Upper lobe of right lung (tissue), 1 donor: ENCODE measurements around the gene ISG15. TPM values are rescaled to one million over a fixed set of nuclear protein-coding genes. Genes with fewer than 3 reads are reported as not detected.
"Not testable (repeated sequence)": the region's sequence is repeated elsewhere in the genome, so short reads cannot be mapped to it uniquely, and the experiment has no call there.

Source experiments
- ATAC-seq: fragments of 200-7000 bp; cut with Tn5 transposase; one replicate; pipeline ENCODE4 v1.9.1; 2020; ENCODE audit warnings: mild to moderate bottlenecking, moderate library complexity
- DNase-seq: peaks from one replicate; pipeline ENCODE4 v3.0.0-alpha.2; 2020
- H3K27ac ChIP-seq: fragments of 200-600 bp; one replicate; pipeline ENCODE4 v1.8.0; 2022
- H3K27me3 ChIP-seq: fragments of 200-600 bp; one replicate; pipeline ENCODE4 v1.8.0; 2022; ENCODE audit warnings: mild to moderate bottlenecking
- H3K36me3 ChIP-seq: fragments of 200-600 bp; one replicate; pipeline ENCODE4 v1.8.0; 2022
- H3K4me1 ChIP-seq: fragments of 200-600 bp; one replicate; pipeline ENCODE4 v1.8.0; 2022
- H3K4me3 ChIP-seq: fragments of 200-600 bp; one replicate; pipeline ENCODE4 v1.8.0; 2022; ENCODE audit warnings: mild to moderate bottlenecking
- H3K9me3 ChIP-seq: fragments of 200-600 bp; one replicate; pipeline ENCODE4 v1.8.0; 2022
- intact Hi-C: fragments of 100-400 bp; cut with DNase I; formaldehyde crosslinking; loops from one replicate; pipeline ENCODE4 v1.11.0; 2022
- total RNA-seq: library from RNA; stranded (reverse); fragmentation: NEBNext Ultra II Directional; extraction: Animal tissue kit (Norgen Biotek cat#: 25700); gene quantifications from one replicate; pipeline ENCODE4 v1.2.1, GENCODE V29; 2021
- TF ChIP-seq, protein P1 (sequence below): fragments of 200-600 bp; IDR thresholded peaks from one replicate; pipeline ENCODE4 v1.8.0; 2022; ENCODE audit warnings: antibody characterized with exemption
- donor health status: DM: no; HTN: yes; CAD: no; lungs with severe emphysema.

ISG15 gene
- total RNA-seq, 1 donor from 2014 or later: 93.6 TPM

DNA sequence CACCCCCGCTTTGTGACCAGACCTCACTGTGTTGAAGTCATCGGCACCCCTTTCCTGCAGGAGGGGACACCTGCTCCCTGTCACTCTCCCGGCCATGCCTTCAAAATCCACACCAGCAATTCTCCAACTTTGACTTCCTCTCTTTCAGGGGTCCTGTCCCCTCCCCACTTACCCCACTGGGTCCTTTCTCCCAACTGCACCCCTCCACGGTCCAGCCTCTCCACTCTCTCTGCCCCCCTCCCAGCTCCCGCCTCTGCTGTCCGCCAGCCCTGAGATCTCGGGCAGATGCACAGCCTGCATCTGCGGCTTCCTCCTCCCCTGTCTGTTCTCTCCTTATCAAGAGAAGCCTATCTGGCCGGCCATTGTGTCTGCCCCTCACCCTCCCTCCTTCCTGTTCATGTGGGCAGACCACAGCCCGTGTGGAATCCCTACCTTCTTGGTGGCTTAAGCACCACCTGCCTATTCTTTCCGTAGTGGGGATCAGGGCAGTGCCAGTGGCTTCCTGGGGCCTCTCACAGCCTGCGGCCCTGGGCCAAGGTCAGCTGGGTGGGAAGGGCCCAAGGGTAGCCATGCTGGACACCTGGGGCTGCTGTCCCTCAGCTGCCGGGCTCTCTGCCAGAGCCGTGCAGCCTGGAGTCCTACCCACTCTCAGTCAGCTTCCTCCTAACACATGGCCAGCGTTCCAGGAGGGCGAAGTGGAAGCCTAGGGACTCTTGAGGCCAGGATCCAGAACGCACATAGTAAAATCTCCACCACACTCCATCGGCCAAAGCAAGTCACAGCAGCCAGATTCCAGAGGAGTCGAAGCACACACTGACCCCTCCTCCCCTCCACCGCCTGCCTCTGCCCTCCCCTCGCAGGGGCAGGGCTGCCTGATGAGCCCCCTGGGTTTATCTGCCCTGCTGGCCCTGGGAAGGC, 8.3 kb upstream of the ISG15 start:
- H3K4me1 ChIP-seq: peaks cover 17% of the 10 kb centered on the region
- H3K9me3 ChIP-seq: no peaks in the 10 kb centered on the region
- H3K4me3 ChIP-seq: no peak overlapping the region
- ATAC-seq (peak; percentile 66), DNase-seq (peak; percentile 81)
- no peaks in the 10 kb centered on the region for H3K36me3 ChIP-seq
- H3K27me3 ChIP-seq: peaks cover 8% of the 10 kb centered on the region
- TF ChIP-seq, protein P1, sequence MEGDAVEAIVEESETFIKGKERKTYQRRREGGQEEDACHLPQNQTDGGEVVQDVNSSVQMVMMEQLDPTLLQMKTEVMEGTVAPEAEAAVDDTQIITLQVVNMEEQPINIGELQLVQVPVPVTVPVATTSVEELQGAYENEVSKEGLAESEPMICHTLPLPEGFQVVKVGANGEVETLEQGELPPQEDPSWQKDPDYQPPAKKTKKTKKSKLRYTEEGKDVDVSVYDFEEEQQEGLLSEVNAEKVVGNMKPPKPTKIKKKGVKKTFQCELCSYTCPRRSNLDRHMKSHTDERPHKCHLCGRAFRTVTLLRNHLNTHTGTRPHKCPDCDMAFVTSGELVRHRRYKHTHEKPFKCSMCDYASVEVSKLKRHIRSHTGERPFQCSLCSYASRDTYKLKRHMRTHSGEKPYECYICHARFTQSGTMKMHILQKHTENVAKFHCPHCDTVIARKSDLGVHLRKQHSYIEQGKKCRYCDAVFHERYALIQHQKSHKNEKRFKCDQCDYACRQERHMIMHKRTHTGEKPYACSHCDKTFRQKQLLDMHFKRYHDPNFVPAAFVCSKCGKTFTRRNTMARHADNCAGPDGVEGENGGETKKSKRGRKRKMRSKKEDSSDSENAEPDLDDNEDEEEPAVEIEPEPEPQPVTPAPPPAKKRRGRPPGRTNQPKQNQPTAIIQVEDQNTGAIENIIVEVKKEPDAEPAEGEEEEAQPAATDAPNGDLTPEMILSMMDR: no peak
- H3K27ac ChIP-seq: no peak overlapping the region
- intact Hi-C loops: no loop called here

DNA sequence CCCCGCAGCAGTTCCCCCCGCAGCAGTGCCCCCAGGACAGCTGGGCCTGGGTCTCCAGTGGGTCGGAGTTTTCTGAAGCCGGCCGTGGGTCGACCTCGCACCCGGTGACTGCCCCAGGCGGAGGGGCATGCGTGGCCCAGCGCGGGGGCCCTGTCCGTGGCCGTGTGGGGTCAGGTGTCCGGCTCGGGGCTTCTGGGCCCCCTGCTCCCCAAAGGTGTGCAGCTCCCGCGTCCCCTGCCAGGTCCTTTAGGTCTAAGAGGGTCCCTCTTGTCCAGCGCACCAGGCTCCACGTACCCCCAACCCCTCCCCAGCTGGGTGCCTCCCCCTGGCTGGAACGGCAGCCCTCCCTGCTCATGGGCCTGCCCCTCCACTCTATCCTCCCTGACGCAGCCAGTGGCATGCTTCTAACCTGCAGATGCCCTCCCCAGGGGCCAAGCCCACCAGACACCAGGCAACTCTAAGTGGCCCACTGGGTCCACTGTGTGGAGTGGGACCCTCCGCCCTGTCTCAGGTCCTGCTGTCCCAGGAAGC, 7.5 kb upstream of the ISG15 start:
- Histone ChIP-seq H3K27ac (no peak overlapping the region), H3K9me3 (no peaks in the 10 kb centered on the region)

DNA sequence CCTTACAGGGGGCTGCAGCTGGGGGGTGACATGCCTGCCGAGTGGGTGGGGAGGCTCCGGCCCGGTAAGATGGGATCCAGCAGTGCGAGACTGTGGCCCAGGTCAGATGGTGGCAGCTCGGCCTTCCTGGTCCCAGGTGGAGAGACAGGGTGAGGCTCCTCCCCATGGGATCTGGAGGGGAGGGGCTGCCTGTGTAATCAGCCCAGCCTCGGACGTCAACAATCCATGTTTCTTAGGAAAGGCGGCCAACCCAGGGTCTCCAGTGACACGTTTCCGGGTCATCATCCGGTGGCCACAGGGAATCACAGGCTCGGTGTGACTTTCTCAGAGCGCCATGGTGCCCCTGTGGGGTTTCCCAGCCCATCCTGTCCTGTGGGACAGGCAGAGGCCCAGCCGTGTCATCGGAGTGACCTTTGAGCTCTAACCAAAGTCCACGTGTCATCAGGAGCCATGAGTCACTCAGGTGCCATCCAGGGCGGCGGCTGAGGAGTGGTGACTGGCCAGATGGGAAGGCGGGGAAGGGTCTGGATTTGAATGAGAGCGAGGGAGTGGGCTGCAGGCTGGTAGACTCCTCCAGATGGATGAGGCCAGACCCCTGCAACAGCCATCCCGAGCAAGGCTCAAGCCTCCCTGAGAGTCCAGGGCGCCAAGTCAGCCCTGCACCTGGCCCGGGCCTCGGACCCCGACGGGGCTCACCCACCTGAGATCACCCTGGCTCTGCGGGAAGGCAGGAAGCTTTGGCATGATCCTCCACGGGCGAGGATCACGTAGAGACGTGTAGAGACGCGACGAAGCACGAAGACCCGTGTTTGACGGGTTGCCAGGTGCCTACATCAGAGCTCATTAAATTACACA, 6.8 kb upstream of the ISG15 start:
- intact Hi-C loops: no loop called here

More for the DNA sequence above, 7.5 kb upstream of the ISG15 start:
- DNase-seq (peak; percentile 57), ATAC-seq (no peak)
- intact Hi-C loops: no loop called here
- peaks cover 5% of the 10 kb centered on the region for H3K27me3 ChIP-seq
- TF ChIP-seq, protein P1: no peak
- peaks cover 17% of the 10 kb centered on the region for H3K4me1 ChIP-seq
- H3K4me3 ChIP-seq: no peak overlapping the region
- no peaks in the 10 kb centered on the region for H3K36me3 ChIP-seq

DNA sequence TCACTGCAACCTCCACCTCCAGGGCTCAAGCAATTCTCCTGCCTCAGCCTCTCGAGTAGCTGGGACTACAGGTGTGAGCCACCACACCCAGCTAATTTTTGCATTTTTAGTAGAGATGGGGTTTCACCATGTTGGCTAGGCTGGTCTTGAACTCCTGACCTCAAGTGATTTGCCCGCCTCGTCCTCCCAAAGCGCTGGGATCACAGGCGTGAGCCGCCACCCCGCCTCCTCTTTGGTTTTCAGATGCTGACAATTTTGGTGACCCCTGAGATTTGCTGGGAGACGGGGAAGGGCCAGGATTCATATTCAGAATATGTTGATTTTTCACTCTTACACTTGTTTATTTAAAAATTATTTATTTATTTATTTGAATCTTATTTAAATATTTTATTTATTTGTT, 3.2 kb upstream of the ISG15 start:
- ATAC-seq, H3K36me3 ChIP-seq, intact Hi-C loops, H3K4me3 ChIP-seq, H3K27me3 ChIP-seq, H3K27ac ChIP-seq, DNase-seq, H3K9me3 ChIP-seq: not testable (repeated sequence)
- H3K4me1 ChIP-seq: peaks cover 22% of the 10 kb centered on the region

More for the DNA sequence above, 6.8 kb upstream of the ISG15 start:
- DNase-seq: peak; percentile 61
- TF ChIP-seq, protein P1: no peak
- Histone ChIP-seq H3K9me3 (no peaks in the 10 kb centered on the region), H3K4me3 (no peak overlapping the region), H3K27me3 (no peaks in the 10 kb centered on the region), H3K4me1 (peaks cover 14% of the 10 kb centered on the region), H3K36me3 (no peaks in the 10 kb centered on the region), H3K27ac (no peak overlapping the region)
- no peak for ATAC-seq

DNA sequence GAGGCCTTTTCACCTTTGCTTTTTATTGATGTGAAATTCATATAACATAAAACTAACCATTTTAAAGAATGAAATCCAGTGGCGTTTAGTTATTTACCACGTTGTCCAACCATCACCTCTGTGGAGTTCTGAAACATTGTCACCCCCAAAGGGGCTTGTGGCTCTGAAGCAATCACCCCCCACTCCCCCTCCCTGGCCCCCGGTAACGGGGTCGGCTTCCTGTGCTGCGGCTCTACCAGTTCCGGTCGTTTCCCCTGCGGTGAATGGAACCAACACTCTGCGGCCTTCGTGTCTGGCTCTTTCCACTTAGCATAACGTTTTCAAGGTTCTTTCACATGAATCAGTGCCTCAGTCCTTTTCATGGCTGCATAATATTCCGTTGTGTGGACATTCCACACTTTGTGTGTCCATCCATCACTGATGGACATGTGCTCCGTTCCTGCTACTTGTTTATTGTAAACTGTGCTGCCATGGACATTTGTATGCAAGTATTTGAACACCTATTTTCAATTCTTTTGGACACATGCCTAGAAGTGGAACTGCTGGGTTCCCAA, 1.8 kb upstream of the ISG15 start:
- H3K9me3 ChIP-seq: no peaks in the 10 kb centered on the region

DNA sequence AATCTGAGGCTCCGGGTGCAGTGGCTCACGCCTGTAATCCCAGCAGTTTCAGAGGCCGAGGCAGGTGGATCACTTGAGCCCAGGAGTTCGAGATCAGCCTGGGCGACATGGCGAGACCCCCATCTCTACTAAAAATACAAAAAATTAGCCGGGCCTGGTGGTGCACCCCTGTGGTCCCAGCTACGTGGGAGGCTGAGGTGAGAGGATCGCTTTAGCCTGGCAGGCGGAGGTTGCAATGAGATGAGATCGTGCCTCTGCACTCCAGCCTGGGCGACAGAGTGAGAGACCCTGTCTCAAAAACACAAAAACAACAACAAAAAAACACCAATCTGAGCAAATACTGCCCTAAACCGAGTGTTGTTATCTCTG, 577 bp upstream of the ISG15 start:
- DNase-seq, H3K27me3 ChIP-seq, H3K9me3 ChIP-seq, ATAC-seq, H3K36me3 ChIP-seq, intact Hi-C loops: not testable (repeated sequence)
- Histone ChIP-seq H3K4me3 (peak overlapping the region; percentile 65), H3K27ac (peak overlapping the region; percentile 85), H3K4me1 (peaks cover 13% of the 10 kb centered on the region)

More for the DNA sequence above, 1.8 kb upstream of the ISG15 start:
- Histone ChIP-seq H3K27me3 (no peaks in the 10 kb centered on the region), H3K36me3 (no peaks in the 10 kb centered on the region), H3K4me1 (peaks cover 13% of the 10 kb centered on the region), H3K27ac (no peak overlapping the region), H3K4me3 (no peak overlapping the region)
- TF ChIP-seq, protein P1: no peak
- DNase-seq (no peak), ATAC-seq (no peak)
- intact Hi-C loops: no loop called here
